HG03095 (cell line): ENCODE data around the gene VPS72.

Experiments used
- ATAC-seq: cut with Tn5 transposase; IDR thresholded peaks from one replicate; pipeline ENCODE4 v1.9.1; 2021; ENCODE audit warnings: moderate library complexity; ENCODE audit not compliant: unreplicated experiment

VPS72 gene

DNA sequence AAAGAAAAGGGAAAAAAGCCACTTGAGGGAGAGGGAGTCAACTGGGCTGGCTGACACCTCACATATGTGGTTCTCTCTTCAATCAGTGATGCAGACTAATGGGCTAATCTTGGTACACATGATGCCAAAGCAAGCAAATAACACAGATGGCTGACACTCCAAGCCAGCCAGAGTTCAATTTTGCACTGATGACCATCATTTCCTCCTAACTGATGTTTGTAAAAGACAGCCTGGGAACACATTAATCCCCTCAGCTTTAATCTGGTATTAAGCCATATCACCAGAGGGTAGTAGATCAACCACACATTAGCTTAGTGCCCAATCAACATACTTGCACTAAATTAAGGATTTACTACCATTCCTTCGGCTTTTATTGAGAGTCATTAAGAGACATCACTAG, 2.8 kb downstream of the VPS72 start:
- no peak for ATAC-seq

DNA sequence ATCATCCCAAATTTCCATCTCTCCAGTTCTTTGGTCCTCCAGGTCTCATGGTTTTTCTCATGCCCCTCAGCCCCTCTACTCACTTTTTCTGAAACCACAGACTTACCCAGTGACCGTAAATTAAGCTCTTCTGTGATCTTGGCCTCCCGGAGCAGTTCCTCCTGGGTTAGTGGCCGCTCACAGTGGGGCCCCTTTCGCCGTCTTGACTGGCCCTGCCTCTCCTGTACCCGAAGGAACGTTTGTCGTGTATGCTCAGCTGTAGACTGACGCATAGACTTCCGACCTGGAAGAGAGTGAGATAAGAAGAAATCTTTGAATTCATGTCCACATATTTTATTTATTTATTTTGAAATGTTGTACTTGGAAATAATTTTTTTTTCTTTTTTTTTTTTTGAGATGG, 5.8 kb downstream of the VPS72 start:
- ATAC-seq, result no peak

DNA sequence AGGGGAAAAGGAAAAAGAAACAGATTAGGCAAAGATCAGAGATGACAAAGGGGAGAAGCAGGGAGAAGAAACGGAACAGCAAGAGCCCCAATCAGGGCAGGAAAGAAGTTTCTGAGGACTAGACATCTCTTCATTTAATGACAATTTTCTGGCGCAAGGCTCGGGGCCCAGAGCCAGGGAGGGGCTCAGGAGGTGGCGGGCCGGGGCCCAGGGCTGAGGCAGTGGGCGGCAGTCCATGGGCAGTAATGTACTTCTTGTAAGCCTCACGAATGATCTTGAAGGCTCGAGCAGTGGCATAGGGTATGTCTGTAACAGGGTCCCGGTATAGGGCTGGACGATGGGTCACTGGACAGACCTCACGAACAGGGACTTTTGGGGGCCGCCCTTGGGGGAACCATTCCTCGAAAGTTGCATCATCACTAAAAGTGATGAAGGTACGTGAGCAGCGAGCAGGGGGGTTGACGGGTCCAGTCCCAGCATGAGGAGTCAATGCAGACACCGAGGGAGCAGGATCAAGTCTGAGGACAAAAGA, 13.4 kb downstream of the VPS72 start:
- ATAC-seq, result no peak

DNA sequence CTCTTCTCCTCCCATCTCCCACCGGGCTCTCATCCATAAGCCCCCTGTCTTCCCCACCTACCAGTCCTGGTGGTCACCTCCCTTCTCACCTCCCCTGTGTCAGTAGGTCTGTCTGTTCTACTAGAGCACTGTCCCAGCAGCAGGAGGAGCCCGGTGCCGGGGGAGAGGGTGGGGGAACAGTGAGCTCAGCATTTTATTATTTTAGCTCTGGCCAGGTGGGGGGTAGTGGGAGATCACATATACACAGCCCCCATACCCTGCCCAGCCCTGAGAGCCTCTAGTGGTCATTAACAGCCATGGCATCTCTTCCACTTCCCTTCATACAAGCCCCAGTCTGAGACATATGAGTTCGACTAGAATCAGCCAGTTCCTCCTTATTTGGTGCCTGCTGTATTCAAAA, 14.1 kb downstream of the VPS72 start, which contains the start of gene TMOD4:
TMOD4 (minus strand) TSS at position 119 of the 400 bp plus-strand sequence. CDS start 1,106 bp downstream, outside the sequence.
- no peak for ATAC-seq

DNA sequence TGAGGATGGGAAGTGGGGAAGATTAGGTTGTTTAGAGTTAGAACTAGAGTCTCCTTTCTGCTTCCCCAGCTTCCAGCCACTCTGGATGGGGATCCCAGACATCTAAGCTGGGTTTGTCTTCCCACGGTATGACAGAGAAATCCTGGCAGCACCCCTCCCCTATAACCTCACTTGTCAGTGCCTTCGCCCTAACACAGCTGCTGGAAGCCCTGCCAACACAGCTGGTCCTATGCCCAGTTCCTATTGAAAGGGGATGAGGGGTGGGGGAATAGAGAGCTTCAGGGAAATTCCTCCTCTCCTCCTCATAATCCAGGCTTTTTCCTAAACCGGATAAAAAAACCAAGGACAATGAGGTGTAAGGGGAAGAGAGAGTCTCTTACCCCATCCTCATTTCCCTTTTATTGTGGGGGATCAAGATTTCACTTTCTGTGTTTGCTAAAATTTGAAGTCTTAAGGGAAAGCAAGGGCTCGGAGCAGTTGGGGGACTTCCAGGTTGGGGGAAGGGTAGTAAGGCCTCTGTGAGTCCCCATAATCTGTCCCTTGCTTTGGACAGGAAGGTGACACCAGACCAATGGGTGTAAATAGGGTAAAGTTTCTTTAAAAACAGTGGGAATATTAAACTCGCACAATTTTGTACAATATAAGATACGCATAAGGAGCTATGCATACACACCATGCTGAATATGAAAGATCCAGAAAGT, 14.8 kb downstream of the VPS72 start:
- ATAC-seq, result no peak

DNA sequence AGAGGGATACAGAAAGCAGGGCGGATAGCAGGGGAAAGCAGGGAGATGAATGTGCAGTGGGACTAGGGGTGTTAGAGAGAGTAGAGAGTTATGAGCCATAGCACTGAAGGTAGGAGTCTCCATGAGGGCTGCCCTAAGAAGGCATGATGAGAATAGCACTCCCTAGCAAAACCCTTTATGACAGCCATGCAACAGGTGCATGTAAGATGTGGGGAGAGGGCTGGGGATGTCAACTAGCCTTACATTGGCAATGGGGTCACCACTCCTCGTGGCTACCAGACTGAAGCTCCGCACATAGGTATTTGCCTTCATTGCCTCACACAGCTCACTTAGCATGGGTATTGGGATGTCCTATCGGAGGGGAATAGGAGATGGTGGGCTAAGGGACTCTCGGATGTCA, 18.8 kb downstream of the VPS72 start:
- ATAC-seq, result no peak

DNA sequence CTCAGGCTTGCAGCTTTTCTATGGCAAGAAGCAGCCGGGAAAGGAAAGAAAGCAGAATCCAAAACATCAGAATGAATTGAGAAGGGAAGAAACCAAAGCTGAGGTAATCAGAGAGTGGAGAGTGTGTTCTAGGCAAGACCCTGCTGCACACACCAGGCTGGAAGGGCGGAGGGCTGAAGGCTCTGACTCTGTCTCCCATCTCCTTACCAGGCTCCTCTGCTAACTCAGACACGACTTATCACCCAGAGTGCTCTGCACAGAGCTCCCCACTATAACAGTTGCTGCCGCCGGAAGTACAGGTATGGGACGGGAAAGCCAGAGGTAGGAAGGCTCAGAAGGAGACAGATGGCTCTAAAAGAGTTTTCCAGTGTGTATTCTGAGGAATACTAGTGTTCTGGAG, 22.9 kb downstream of the VPS72 start:
- ATAC-seq, result no peak

DNA sequence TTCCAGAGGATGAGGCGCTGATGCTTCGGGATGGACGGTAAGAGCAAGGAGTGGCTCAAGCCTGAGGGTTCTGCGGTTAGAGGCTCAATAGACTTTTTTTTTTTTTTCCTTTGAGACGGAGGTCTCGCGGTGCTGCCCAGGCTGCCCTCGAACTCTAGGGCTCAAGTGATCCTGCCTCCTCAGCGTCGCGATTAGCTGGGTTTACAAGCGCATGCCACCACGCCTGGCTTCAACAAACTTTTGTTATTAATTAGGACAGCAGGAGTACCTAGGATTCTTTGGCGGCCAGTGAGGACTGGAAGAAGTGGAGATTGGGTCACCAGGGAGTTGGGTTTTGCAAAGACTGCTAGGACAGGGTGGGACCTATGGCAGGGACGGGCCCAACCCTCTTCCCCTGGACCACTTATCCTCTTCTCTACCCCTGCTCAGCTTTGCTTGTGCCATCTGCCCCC, 23.5 kb downstream of the VPS72 start:
- no peak for ATAC-seq

DNA sequence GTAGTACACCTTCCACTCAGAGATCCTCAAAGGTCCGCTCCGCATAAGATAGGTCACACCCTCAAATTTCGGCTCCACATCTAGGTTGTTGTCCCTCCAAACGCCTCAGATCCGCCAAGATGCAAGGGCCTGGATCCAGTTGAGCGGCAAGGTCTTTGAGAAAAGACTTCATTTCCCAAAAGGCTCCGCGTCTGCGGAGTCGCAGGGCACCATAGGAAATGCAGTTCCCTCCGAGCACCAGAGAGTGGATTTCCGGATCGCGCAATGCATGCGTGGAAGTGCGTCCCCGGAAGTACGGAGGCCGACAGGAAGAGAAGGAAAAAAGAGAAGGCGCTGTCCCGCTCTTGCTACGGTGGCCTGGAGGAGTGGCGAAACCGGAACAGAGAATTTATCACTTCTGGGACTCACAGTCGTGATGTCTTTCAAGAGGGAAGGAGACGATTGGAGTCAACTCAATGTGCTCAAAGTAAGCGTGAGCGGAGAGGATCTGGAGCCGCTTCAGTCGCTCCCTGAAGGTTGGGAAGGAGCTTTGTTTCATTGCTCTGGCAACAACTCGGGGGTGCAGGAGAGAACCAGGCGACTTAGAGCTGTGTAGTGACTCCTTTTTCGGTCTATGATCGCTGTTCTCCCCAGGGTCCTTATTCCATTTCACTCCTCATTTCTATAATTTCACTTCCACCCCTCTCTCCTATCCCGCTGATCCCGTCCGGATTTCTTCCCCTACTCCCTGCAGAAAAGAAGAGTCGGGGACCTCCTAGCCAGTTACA, 24.1 kb downstream of the VPS72 start, which contains the start of the genes LYSMD1 and SCNM1:
LYSMD1 (minus strand) TSS at position 165 of the 767 bp plus-strand sequence. CDS start 644 bp downstream, outside the sequence.
SCNM1 (plus strand) TSS at position 407 of the 767 bp plus-strand sequence; CDS start at position 416, 9 bp downstream.
- ATAC-seq, result peak; percentile 68

DNA sequence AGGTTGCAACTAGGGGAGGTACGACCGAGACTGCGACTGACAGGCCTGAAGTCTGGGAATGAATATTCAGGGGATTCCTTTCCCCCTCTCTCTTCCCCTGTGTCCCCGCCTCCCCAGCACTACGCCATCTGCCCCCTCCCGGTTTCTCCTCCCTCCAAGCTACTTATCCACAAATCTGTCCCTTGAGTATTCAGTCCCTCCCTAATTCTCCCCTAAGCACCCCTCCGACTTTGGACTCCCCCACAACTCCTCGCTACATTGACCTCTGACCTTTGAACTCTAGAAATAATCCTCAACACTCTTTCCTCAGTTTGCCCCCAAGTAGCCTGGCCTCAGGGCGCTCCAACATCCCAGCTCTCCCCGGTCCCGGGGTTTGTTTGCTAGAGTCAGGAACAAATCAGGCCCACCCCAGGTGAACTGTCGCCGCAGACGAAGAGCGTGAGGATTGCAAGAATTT, 24.7 kb downstream of the VPS72 start:
- ATAC-seq, result peak; percentile 12

DNA sequence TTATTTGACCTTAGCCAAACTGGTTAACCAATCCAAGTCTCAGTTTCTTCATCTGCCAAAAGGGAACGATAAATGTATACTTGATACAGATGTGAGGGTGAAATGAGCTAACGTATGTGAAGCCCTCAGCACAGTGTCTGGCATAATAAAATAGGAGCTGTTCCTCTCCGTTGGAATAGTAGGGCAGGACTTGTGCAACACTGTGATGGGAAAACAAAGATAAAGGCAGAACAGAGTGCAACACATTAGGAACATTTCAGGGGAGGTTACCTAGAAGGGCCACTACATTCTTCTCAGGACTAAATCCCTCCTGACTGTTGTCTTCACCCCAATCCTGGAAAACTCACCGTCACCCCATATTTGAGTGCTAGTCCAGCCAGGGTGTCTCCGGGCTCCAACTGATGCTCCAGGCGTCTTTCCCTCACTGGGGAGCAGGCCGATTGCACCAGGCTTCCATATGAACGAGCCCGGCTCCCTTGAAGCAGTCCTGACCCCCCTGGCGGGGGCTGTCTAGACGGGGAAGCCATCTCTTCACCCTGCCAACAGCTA, 25.2 kb downstream of the VPS72 start:
- ATAC-seq, result no peak

DNA sequence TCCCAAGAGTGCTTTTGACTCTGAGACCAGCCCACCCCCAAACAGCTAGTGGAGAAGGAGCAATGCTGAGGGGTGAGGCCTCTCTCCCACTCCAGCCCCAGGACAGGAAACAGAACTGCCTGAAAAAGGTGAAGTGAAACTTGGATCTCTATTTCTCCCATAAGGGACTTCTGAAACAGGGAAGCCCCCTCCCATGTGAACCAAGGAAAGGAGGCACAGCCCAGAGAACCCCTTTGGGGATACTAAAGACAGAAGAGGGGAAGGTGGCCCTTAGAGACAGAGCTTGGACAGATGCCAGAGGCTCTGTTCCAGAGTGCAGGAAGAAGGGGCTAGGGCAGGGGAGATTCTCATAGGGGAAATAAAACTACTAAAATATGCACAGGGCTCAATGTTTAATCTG, 30.6 kb downstream of the VPS72 start:
- ATAC-seq, result no peak

DNA sequence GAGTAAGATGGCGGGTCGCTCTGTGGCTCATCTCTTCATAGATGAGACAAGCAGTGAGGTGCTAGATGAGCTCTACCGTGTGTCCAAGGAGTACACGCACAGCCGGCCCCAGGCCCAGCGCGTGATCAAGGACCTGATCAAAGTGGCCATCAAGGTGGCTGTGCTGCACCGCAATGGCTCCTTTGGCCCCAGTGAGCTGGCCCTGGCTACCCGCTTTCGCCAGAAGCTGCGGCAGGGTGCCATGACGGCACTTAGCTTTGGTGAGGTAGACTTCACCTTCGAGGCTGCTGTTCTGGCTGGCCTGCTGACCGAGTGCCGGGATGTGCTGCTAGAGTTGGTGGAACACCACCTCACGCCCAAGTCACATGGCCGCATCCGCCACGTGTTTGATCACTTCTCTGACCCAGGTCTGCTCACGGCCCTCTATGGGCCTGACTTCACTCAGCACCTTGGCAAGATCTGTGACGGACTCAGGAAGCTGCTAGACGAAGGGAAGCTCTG, 31.2 kb downstream of the VPS72 start:
- no peak for ATAC-seq

DNA sequence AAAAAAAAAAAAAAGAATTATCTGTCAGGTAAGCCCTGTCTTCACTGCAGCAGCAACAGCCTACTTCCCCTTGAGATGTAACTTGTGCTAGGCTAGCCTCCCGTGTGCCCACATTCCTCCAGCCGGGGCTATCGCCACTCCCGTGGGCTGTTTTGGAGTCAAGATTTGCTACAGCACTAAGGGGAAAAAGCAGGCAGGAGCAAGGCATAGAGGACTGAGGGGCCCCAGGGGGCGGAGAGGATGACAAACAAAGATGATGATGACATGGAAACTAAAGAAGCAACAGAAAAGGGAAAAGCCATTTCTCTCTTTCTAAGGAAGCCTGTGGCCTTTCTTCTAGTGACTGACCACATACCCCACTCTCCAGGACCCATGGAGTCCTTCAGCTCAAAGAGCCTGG, 31.7 kb downstream of the VPS72 start:
- no peak for ATAC-seq

DNA sequence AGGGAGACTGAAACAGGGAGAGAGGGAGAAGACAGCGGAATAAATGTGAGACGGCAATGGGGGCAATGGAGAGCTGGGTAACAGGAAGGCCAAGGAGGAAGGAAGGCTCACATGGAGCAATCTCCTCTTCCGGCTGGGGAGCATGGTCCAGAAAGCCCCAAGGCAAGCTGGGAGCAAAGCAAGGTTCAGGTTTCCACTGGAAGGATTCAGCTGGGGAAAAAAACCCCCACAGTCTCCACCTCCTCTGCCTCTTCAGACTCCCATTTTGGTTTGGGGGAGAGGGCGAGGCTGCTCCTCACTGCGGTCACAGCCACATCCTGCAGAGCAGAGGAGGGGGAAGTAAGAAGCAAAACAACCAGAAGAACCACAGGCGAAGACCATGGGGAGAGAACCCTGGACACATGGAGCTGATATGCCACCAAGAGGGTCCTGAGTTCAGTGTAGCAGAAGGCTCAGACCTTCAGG, 32.9 kb downstream of the VPS72 start:
- ATAC-seq, result no peak

DNA sequence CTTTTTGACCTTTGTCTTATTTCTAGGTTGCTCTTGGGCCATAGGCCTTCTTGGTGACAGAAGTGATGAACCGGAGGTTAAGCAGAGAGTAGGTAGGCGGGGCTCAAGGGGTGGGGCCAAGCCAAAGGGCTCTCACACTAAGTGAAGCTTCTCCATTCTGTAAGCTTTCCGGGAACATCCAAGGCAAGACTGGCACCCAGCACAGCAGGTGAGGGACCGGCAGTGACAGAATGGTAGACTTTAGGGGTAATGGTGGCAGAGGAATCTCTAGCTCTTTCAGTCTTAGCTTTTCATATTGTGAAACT, 33.5 kb downstream of the VPS72 start, which contains the start of gene TNFAIP8L2:
TNFAIP8L2 (plus strand) TSS at position 135 of the 305 bp plus-strand sequence. CDS start 2,049 bp downstream, outside the sequence.
- ATAC-seq, result peak; percentile 59

DNA sequence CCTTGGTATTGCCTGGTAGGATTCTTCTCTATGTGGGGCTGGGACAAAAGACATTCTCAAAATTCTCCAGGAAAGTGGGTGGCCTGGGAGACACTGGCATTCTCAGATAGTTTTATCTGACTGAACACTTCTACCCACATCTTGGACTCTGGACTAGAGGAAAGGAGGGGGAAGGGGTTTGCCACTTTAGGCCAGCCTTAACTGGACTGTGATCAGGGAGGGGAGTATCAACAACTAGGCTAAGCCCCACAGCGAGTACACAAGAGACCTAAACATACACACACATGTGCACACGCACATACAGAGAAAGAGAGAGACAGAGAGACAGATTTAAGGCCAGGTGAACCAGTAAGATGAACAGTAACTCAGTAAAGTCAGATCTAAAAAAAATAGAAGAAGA, 42.3 kb downstream of the VPS72 start:
- no peak for ATAC-seq

DNA sequence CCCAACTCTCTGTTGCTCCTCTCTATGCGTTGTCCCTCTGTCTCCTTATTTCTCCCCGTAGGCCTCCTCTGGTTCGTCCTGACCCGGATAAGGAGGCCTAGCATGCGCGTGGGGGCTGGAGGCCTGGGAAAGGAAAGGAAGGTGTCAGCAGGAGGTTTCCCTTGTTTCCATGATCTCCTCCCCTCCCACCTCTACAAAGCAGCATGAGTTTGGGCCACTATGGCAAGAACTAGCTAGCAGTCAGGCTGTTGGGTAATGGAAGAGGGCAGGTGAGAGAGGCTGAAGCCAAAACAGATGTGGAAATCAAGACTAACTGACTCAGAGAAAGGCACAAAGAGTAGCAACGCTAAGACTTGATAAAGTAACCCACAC, 42.9 kb downstream of the VPS72 start:
- no peak for ATAC-seq

DNA sequence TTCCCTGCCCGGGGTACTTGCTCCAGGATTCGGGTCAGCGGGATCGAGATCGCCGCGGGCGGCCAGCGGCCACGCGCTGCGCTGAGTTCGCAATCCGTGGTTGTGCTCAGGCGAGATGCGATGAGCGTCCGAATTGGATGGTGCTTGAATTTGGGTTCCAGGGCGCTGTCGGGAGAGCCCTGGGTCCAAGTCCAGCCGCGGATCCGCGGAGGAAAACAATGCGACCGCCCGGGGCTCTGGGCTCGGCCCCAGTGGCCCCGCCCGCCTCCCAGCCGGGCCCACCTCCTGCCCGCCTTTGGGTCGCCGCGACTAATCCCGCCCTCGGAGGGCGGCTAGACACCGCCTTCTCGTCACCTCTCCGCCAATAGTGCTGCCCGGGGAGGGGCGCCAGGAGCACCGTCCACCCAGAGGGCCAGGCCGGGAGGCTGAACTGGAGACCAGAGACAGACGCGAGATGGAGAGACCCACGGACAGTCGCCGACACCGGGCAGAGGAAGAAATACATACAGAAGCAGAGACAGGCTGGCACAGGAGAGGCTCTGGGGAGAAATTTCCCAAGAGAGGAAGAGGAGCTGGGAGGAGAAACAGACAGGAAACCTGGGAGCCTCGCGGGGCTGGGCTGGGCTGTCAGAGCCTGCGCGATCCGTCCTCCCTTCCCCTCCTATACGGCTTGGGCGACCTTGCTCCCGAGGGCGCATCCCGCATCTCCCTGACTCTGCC, 43.4 kb downstream of the VPS72 start, which contains the start of gene SEMA6C:
SEMA6C (minus strand) TSS at position 220 of the 720 bp plus-strand sequence. CDS start 4,010 bp downstream, outside the sequence.
- peak; percentile 98 for ATAC-seq

DNA sequence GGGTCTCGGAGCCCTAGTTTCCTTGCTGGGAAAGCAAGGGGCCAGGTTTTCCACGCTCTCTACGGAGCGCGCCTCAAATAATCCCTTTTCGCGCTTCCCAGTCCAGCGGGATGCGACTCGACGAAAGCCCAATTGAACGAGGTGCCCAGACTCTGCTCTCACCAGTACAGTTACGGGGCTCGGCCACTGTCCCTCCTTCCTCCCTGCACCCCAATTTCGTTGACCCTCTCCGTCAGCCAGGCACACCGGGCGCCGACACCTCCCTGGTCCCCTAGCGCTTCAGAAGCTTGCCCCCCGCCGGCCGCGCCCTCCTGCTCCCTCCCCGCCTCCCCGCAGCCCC, 44.0 kb downstream of the VPS72 start:
- no peak for ATAC-seq
